ENCODE results near the gene TSPEAR. TPM values are rescaled to one million over a fixed set of nuclear protein-coding genes. Genes with fewer than 3 reads are reported as not detected.

The TSPEAR gene
- polyA plus RNA-seq, 1 experiment = not detected

- DNase-seq (ENCODE audit: low read depth) = no peak
- Histone ChIP-seq H3K4me3 (ENCODE audit: low read depth, low read length) (no peak overlapping the region), H3K36me3 (ENCODE audit: control insufficient read depth, insufficient read depth, low read length) (no peaks in the 10 kb centered on the region), H3K27me3 (ENCODE audit: control insufficient read depth, insufficient read depth, low read length) (peaks cover 4% of the 10 kb centered on the region)
- TF ChIP-seq CTCF (IDR thresholded peaks at IDR 0.05; ENCODE audit: insufficient read depth, low read depth, low read length) = no peak
- ChIA-PET CTCF (no interaction called here), POLR2A (no interaction called here)
Measured at GRCh38 chr21:44599264-44600029, 111.9 kb downstream of the TSPEAR start.

DNA sequence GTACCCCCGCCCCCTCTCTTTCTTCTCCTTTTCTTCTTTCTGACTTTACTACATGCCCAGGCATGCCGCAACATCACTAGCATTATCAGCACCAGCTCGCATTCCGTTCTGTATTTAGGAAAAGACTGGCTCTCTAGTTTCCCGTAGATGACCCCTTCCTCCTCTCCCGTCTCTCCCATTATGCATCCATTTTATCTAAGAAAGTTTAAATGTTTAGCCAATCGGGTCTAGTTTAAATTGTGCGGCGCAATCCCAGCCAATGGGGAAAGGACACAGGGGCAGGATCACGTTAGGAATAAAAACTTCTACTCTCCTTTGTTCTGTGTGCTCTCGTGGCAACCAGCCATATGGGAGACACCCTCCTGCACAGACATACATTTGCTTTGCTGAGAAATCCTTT lies 113.3 kb downstream of the TSPEAR start:
- TF ChIP-seq CTCF (IDR thresholded peaks at IDR 0.05; ENCODE audit: insufficient read depth, low read depth, low read length) = no peak
- no peaks in the 10 kb centered on the region for H3K36me3 ChIP-seq (ENCODE audit: control insufficient read depth, insufficient read depth, low read length)
- DNase-seq (ENCODE audit: low read depth) = no peak
- ChIA-PET CTCF (no interaction called here), POLR2A (no interaction called here)
- peaks cover 6% of the 10 kb centered on the region for H3K27me3 ChIP-seq (ENCODE audit: control insufficient read depth, insufficient read depth, low read length)
- H3K4me3 ChIP-seq (ENCODE audit: low read depth, low read length) = no peak overlapping the region

DNA sequence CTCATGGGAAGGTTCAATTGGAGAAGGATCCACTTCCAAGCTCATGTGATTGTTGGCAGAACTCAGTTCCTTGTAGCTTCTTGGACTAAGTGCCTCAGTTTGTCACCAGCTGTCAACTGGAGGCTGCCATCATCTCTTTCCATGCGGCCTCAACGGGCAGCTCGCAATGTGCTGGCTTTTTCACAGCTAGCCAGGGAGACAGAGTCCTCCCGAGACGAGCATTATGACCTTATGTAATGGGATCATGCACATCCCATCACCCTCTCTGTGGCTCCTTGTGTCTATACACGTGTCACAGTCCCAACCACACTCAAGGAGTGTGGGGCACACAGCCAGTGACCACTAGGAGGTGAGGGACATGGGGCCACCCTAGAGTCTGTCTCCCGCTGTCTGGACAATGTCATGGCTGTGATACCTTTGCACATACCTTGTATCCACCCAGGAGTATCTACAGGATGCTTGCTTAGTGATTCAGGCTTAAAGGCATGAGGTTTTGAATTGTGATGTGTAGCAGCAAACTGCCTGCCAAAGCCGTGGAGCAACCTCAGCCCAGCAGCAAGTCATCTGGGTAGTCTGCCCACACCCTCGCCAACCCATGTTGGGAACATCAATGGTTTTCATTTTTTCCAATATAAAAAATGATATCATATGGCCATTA lies 115.2 kb downstream of the TSPEAR start:
- Histone ChIP-seq H3K27me3 (ENCODE audit: control insufficient read depth, insufficient read depth, low read length) (peaks cover 8% of the 10 kb centered on the region), H3K4me3 (ENCODE audit: low read depth, low read length) (no peak overlapping the region), H3K36me3 (ENCODE audit: control insufficient read depth, insufficient read depth, low read length) (no peaks in the 10 kb centered on the region)
- no peak for DNase-seq (ENCODE audit: low read depth)
- CTCF ChIA-PET = no interaction called here
- no peak for TF ChIP-seq CTCF (IDR thresholded peaks at IDR 0.05; ENCODE audit: insufficient read depth, low read depth, low read length)
- POLR2A ChIA-PET = no interaction called here

DNA sequence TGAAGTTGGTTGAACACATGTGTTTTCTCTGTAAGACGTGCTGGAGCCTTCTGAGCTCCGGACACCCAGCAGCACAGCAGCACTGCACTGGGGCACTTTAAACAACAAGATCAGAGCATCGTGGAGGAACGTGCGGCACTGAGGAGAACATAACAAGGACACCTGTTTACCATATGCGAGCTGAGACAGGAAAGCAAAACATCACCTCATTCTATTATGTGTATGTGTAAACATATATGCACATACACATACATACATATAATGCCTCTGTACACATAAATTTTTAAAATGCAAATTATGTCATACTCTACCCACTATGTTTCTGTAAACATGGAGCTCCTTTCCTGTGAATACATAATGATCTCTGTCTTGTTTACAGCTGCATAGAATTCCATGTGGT lies 115.8 kb downstream of the TSPEAR start:
- ChIA-PET POLR2A (no interaction called here), CTCF (no interaction called here)

More for the DNA sequence above, 115.8 kb downstream of the TSPEAR start:
- no peak for DNase-seq (ENCODE audit: low read depth)
- Histone ChIP-seq H3K27me3 (ENCODE audit: control insufficient read depth, insufficient read depth, low read length) (peaks cover 8% of the 10 kb centered on the region), H3K36me3 (ENCODE audit: control insufficient read depth, insufficient read depth, low read length) (no peaks in the 10 kb centered on the region), H3K4me3 (ENCODE audit: low read depth, low read length) (no peak overlapping the region)
- no peak for TF ChIP-seq CTCF (IDR thresholded peaks at IDR 0.05; ENCODE audit: insufficient read depth, low read depth, low read length)

All from BJ (cell line).